ENCODE measurements around the gene CHAD. TPM values are rescaled to one million over a fixed set of nuclear protein-coding genes. Genes with fewer than 3 reads are reported as not detected.

Gene CHAD
- total and polyA plus RNA-seq, 2 of the 13 experiments (the other 11 are each of a cell fraction or from before 2014, with no cell fraction given), result 1.4 TPM; not detected in 1

DNA sequence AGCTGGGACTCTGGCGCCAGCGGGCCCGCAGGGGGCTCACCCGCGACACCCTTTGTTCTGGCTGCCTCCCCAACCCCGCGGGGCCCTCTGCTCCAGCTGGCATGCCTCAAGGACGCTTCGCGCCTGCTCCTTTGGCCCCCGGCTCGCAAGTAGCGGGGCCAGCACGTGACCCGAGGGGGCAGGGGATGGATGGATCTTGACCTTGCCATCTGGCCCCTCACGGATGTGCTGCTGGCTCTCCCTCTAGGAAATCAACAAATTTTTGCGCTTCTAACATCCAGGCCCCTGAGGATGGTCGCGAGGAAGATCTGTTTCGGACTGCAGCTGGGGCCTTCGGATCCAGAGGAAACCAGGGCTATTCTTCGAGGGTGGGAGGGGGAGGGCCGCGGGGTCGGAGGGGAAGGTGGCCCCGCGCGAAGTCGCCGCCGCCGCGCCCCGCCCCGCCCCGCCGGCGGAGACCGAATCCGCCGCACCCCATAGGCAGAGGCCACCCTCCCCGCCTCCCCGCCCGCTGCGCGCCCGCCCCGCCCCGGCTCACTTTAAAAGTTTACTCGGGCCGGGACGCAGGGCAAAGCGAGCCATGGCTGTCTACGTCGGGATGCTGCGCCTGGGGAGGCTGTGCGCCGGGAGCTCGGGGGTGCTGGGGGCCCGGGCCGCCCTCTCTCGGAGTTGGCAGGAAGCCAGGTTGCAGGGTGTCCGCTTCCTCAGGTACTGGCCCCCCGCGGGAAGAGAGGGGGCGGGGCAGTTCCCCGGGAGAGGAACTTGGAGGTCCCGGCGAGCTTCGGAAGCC, 42.8 kb downstream of the CHAD start, which contains the start of gene ACSF2 (continued):
- TF ChIP-seq, protein P1, sequence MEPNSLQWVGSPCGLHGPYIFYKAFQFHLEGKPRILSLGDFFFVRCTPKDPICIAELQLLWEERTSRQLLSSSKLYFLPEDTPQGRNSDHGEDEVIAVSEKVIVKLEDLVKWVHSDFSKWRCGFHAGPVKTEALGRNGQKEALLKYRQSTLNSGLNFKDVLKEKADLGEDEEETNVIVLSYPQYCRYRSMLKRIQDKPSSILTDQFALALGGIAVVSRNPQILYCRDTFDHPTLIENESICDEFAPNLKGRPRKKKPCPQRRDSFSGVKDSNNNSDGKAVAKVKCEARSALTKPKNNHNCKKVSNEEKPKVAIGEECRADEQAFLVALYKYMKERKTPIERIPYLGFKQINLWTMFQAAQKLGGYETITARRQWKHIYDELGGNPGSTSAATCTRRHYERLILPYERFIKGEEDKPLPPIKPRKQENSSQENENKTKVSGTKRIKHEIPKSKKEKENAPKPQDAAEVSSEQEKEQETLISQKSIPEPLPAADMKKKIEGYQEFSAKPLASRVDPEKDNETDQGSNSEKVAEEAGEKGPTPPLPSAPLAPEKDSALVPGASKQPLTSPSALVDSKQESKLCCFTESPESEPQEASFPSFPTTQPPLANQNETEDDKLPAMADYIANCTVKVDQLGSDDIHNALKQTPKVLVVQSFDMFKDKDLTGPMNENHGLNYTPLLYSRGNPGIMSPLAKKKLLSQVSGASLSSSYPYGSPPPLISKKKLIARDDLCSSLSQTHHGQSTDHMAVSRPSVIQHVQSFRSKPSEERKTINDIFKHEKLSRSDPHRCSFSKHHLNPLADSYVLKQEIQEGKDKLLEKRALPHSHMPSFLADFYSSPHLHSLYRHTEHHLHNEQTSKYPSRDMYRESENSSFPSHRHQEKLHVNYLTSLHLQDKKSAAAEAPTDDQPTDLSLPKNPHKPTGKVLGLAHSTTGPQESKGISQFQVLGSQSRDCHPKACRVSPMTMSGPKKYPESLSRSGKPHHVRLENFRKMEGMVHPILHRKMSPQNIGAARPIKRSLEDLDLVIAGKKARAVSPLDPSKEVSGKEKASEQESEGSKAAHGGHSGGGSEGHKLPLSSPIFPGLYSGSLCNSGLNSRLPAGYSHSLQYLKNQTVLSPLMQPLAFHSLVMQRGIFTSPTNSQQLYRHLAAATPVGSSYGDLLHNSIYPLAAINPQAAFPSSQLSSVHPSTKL (CRISPR knock-in tag; IDR thresholded peaks at IDR 0.05), result peak; percentile 55; the same call in 1 of the 2 replicates
- no peak for TF ChIP-seq PLRG1 (conservative IDR thresholded peaks at IDR 0.05)
- no peak for TF ChIP-seq TCF7L2 (IDR thresholded peaks at IDR 0.05; ENCODE audit: low read depth, low read length)
- TF ChIP-seq, protein P2, sequence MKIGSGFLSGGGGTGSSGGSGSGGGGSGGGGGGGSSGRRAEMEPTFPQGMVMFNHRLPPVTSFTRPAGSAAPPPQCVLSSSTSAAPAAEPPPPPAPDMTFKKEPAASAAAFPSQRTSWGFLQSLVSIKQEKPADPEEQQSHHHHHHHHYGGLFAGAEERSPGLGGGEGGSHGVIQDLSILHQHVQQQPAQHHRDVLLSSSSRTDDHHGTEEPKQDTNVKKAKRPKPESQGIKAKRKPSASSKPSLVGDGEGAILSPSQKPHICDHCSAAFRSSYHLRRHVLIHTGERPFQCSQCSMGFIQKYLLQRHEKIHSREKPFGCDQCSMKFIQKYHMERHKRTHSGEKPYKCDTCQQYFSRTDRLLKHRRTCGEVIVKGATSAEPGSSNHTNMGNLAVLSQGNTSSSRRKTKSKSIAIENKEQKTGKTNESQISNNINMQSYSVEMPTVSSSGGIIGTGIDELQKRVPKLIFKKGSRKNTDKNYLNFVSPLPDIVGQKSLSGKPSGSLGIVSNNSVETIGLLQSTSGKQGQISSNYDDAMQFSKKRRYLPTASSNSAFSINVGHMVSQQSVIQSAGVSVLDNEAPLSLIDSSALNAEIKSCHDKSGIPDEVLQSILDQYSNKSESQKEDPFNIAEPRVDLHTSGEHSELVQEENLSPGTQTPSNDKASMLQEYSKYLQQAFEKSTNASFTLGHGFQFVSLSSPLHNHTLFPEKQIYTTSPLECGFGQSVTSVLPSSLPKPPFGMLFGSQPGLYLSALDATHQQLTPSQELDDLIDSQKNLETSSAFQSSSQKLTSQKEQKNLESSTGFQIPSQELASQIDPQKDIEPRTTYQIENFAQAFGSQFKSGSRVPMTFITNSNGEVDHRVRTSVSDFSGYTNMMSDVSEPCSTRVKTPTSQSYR (CRISPR knock-in tag; IDR thresholded peaks at IDR 0.05; ENCODE audit: borderline replicate concordance), result peak; percentile 41; the same call in 1 of the 2 replicates
- no peak for TF ChIP-seq PHB2 (IDR thresholded peaks at IDR 0.05; ENCODE audit: partially characterized antibody)
- no peak for TF ChIP-seq PTBP1 (IDR thresholded peaks at IDR 0.05; ENCODE audit: low read depth, low read length, poor library complexity, severe bottlenecking)
- TF ChIP-seq ZMYM3 (CRISPR knock-in tag; IDR thresholded peaks at IDR 0.05), result no peak
- TF ChIP-seq SMYD3 (CRISPR knock-in tag; IDR thresholded peaks at IDR 0.05), result no peak
- TF ChIP-seq, protein P3, sequence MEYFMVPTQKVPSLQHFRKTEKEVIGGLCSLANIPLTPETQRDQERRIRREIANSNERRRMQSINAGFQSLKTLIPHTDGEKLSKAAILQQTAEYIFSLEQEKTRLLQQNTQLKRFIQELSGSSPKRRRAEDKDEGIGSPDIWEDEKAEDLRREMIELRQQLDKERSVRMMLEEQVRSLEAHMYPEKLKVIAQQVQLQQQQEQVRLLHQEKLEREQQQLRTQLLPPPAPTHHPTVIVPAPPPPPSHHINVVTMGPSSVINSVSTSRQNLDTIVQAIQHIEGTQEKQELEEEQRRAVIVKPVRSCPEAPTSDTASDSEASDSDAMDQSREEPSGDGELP (IDR thresholded peaks at IDR 0.05; ENCODE audit: borderline replicate concordance, low read depth), result peak; percentile 87; the same call in 1 of the 2 replicates
- no peak for TF ChIP-seq ZNF17 (CRISPR knock-in tag; IDR thresholded peaks at IDR 0.05)
- TF ChIP-seq, protein P4, sequence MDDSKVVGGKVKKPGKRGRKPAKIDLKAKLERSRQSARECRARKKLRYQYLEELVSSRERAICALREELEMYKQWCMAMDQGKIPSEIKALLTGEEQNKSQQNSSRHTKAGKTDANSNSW (CRISPR knock-in tag; IDR thresholded peaks at IDR 0.05; ENCODE audit: borderline replicate concordance), result no peak
- TF ChIP-seq TSC22D2 (CRISPR knock-in tag; IDR thresholded peaks at IDR 0.05; ENCODE audit: borderline replicate concordance), result peak; percentile 39; the same call in 1 of the 2 replicates
- TF ChIP-seq ZNF101 (CRISPR knock-in tag; IDR thresholded peaks at IDR 0.05; ENCODE audit: borderline replicate concordance, low read depth), result no peak
- TF ChIP-seq, protein P5, sequence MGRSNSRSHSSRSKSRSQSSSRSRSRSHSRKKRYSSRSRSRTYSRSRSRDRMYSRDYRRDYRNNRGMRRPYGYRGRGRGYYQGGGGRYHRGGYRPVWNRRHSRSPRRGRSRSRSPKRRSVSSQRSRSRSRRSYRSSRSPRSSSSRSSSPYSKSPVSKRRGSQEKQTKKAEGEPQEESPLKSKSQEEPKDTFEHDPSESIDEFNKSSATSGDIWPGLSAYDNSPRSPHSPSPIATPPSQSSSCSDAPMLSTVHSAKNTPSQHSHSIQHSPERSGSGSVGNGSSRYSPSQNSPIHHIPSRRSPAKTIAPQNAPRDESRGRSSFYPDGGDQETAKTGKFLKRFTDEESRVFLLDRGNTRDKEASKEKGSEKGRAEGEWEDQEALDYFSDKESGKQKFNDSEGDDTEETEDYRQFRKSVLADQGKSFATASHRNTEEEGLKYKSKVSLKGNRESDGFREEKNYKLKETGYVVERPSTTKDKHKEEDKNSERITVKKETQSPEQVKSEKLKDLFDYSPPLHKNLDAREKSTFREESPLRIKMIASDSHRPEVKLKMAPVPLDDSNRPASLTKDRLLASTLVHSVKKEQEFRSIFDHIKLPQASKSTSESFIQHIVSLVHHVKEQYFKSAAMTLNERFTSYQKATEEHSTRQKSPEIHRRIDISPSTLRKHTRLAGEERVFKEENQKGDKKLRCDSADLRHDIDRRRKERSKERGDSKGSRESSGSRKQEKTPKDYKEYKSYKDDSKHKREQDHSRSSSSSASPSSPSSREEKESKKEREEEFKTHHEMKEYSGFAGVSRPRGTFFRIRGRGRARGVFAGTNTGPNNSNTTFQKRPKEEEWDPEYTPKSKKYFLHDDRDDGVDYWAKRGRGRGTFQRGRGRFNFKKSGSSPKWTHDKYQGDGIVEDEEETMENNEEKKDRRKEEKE (IDR thresholded peaks at IDR 0.05), result no peak
- TF ChIP-seq TBL1XR1 (IDR thresholded peaks at IDR 0.05; ENCODE audit: borderline replicate concordance, low read length, partially characterized antibody), result no peak
- TF ChIP-seq ATRX (CRISPR knock-in tag; IDR thresholded peaks at IDR 0.05; ENCODE audit: borderline replicate concordance), result no peak
- no peak for TF ChIP-seq EHMT2 (IDR thresholded peaks at IDR 0.05; ENCODE audit: borderline replicate concordance, low read depth, low read length)
- no peak for TF ChIP-seq NFIC (IDR thresholded peaks at IDR 0.05; ENCODE audit: low read length)
- no peak for TF ChIP-seq ZNF713 (CRISPR knock-in tag; IDR thresholded peaks at IDR 0.05)
